Measurements from ENCODE around the gene SRD5A1. TPM values are rescaled to one million over a fixed set of nuclear protein-coding genes. Genes with fewer than 3 reads are reported as not detected.
"Not testable (repeated sequence)": the region's sequence is repeated elsewhere in the genome, so short reads cannot be mapped to it uniquely, and the experiment has no call there.

SRD5A1 gene
- total RNA-seq, 6 experiments from 2014 or later, result 24.0 to 28.5 (median 26.6) TPM

DNA sequence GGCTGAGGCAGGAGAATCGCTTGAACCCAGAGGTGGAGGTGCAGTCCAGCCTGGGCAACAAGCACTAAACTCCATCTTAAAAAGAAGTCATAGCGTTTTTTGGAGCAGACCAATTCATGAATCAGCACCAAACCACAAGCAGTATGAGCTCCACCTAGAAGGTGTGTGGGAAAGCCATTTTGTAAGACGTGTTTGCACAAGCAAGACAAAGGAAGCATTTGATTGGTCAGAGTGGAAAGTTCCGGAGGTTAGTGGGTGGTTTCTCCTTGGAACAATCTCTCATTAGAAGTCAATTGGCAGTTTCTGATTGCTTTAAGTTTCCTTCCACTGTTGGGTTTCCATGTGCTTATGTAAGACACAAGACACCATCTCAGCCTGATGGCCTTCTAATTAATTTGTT is 5.0 kb downstream of the SRD5A1 start:
- no peak for DNase-seq
- Mint-ChIP-seq H3K4me3 (no peak overlapping the region), H3K27me3 (ENCODE audit: insufficient read depth) (no peaks in the 10 kb centered on the region), H3K9me3 (no peaks in the 10 kb centered on the region), H3K36me3 (ENCODE audit: low read depth) (peaks cover 6% of the 10 kb centered on the region), H3K27ac (no peak overlapping the region), H3K4me1 (ENCODE audit: low read depth) (peaks cover 23% of the 10 kb centered on the region)
- TF ChIP-seq, protein P1, sequence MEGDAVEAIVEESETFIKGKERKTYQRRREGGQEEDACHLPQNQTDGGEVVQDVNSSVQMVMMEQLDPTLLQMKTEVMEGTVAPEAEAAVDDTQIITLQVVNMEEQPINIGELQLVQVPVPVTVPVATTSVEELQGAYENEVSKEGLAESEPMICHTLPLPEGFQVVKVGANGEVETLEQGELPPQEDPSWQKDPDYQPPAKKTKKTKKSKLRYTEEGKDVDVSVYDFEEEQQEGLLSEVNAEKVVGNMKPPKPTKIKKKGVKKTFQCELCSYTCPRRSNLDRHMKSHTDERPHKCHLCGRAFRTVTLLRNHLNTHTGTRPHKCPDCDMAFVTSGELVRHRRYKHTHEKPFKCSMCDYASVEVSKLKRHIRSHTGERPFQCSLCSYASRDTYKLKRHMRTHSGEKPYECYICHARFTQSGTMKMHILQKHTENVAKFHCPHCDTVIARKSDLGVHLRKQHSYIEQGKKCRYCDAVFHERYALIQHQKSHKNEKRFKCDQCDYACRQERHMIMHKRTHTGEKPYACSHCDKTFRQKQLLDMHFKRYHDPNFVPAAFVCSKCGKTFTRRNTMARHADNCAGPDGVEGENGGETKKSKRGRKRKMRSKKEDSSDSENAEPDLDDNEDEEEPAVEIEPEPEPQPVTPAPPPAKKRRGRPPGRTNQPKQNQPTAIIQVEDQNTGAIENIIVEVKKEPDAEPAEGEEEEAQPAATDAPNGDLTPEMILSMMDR (IDR thresholded peaks at IDR 0.05), result no peak

DNA sequence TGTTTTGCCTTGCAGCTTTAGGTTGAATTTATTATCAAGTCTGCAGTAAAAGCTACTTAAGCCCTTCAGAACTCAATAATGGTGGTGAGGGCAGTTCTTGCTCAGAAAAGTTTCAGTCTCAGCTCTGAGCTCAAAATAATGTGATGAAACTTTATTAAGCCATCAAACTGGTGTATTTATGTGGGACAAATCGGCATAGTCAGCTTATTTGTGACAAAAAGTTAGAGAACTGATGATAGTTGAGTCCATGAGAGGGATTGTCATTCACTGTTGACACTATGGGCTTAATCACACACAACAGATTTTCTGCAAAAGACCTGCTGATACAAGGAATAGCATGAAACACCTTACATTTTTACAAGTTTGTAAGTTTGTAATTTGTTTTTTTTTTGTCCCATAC is 9.4 kb downstream of the SRD5A1 start:
- no peaks in the 10 kb centered on the region for H3K27me3 Mint-ChIP-seq (ENCODE audit: insufficient read depth)
- H3K4me3 Mint-ChIP-seq, result no peak overlapping the region
- peaks cover 14% of the 10 kb centered on the region for H3K4me1 Mint-ChIP-seq (ENCODE audit: low read depth)
- no peak overlapping the region for H3K27ac Mint-ChIP-seq
- H3K9me3 Mint-ChIP-seq, result no peaks in the 10 kb centered on the region
- no peak for DNase-seq
- TF ChIP-seq, protein P1 (IDR thresholded peaks at IDR 0.05), result no peak
- peaks cover 23% of the 10 kb centered on the region; the same call in 1 of the 2 replicates for H3K36me3 Mint-ChIP-seq (ENCODE audit: low read depth)

DNA sequence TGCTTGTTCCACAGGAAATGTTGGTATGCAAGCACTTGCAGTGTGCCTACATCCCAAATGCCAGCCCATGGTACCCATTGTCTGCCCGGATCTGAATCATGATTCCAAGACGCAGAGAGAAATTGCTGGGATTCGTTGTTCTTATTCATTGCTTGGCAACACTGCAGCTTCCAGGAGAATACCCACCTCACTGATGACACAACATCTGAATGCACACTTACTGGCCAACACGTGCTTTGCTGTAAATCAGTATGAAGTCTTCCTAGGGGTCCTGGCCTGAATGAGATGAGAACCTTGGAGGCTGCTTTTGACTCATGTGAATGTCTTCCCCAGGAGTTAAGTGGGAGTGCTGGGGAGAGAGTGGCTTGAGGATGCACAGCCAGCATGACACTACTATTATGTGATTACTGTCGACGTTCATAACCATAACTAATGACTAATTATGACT is 11.6 kb downstream of the SRD5A1 start:
- Mint-ChIP-seq H3K27me3 (ENCODE audit: insufficient read depth) (no peaks in the 10 kb centered on the region), H3K36me3 (ENCODE audit: low read depth) (peaks cover 23% of the 10 kb centered on the region; the same call in 1 of the 2 replicates), H3K4me1 (ENCODE audit: low read depth) (peaks cover 14% of the 10 kb centered on the region), H3K9me3 (no peaks in the 10 kb centered on the region), H3K4me3 (no peak overlapping the region), H3K27ac (peak overlapping the region; percentile 72)
- TF ChIP-seq, protein P1 (IDR thresholded peaks at IDR 0.05), result no peak
- DNase-seq, result no peak

- Mint-ChIP-seq H3K4me1 (ENCODE audit: low read depth) (peaks cover 14% of the 10 kb centered on the region), H3K36me3 (ENCODE audit: low read depth) (peaks cover 23% of the 10 kb centered on the region; the same call in 1 of the 2 replicates)
- DNase-seq; H3K27me3 Mint-ChIP-seq (ENCODE audit: insufficient read depth); H3K4me3 Mint-ChIP-seq; H3K27ac Mint-ChIP-seq; H3K9me3 Mint-ChIP-seq: not testable (repeated sequence)
Measured at GRCh38 chr5:6645571-6646362, 12.5 kb downstream of the SRD5A1 start.

DNA sequence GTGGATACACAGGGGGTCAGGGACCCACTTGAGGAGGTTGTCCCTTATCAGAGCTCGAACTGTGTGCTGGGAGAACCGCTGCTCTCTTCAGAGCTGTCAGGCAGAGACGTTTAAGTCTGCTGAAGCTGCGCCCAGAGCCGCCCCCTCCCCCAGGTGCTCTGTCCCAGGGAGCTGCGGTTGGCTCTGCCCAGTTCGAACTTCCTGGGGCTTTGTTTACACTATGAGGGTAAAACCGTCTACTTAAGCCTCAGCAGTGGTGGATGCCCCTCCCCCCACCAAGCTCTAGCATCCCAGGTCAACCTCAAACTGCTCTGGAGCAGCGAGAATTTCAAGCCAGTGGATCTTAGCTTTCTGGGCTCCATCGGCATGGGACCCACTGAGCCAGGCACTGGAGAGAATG is 15.9 kb downstream of the SRD5A1 start:
- H3K4me1 Mint-ChIP-seq (ENCODE audit: low read depth), result peaks cover 10% of the 10 kb centered on the region
- no peak for DNase-seq
- no peak overlapping the region for H3K4me3 Mint-ChIP-seq
- no peaks in the 10 kb centered on the region for H3K27me3 Mint-ChIP-seq (ENCODE audit: insufficient read depth)
- no peaks in the 10 kb centered on the region for H3K9me3 Mint-ChIP-seq
- TF ChIP-seq, protein P1 (IDR thresholded peaks at IDR 0.05), result no peak
- no peak overlapping the region for H3K27ac Mint-ChIP-seq
- peaks cover 28% of the 10 kb centered on the region for H3K36me3 Mint-ChIP-seq (ENCODE audit: low read depth)

GRCh38 chr5:6649681-6650080 is 16.4 kb downstream of the SRD5A1 start:
- TF ChIP-seq, protein P1 (IDR thresholded peaks at IDR 0.05), result no peak
- H3K27ac Mint-ChIP-seq, result no peak overlapping the region
- DNase-seq, result no peak

More at GRCh38 chr5:6649681-6650080, 16.4 kb downstream of the SRD5A1 start:
- Mint-ChIP-seq H3K9me3 (no peaks in the 10 kb centered on the region), H3K4me3 (no peak overlapping the region), H3K36me3 (ENCODE audit: low read depth) (peaks cover 23% of the 10 kb centered on the region), H3K4me1 (ENCODE audit: low read depth) (peaks cover 5% of the 10 kb centered on the region), H3K27me3 (ENCODE audit: insufficient read depth) (no peaks in the 10 kb centered on the region)
